PC-3 (cell line): ENCODE results near the gene SH3PXD2A. TPM values are rescaled to one million over a fixed set of nuclear protein-coding genes. Genes with fewer than 3 reads are reported as not detected.

ENCODE experiments used
- ATAC-seq: fragments of 200-7000 bp; cut with Tn5 transposase; 2 replicates; pipeline ENCODE4 v1.9.1; 2020; ENCODE audit warnings: mild to moderate bottlenecking, moderate library complexity
- BruUV-seq: library from RNA; stranded (reverse); fragments of 400-500 nt; replicated peaks from 2 replicates; lab custom pipeline; 2021; lab: Mats Ljungman, UMichigan
- CTCF ChIA-PET: fragments of 300-600 bp; sonication (Branson Sonifier 250); formaldehyde crosslinking; loops from one replicate; lab custom pipeline; 2022; ENCODE audit warnings: antibody characterized with exemption; lab: Charles Lee
- POLR2A ChIA-PET: fragments of 300-600 bp; sonication (Branson Sonifier 250); formaldehyde crosslinking; loops from one replicate; lab custom pipeline; 2022; ENCODE audit warnings: antibody characterized with exemption; ENCODE audit not compliant: unreplicated experiment; lab: Charles Lee
- DNase-seq: peaks from one replicate; pipeline ENCODE4 v3.0.0-alpha.2; 2015
- H2AFZ ChIP-seq: fragments of 300-600 bp; sonication (generic); 2 replicates; pipeline ENCODE4 v1.6.0; 2016; ENCODE audit warnings: antibody characterized with exemption, low read length
- H3F3A ChIP-seq: fragments of 300-600 bp; sonication (generic); one replicate; pipeline ENCODE4 v1.6.0; 2017; ENCODE audit warnings: antibody characterized with exemption, low read length, control low read depth, mild to moderate bottlenecking; ENCODE audit not compliant: unreplicated experiment
- H3K27ac ChIP-seq: fragments of 300-600 bp; sonication (generic); 2 replicates; pipeline ENCODE4 v1.5.1; 2016; ENCODE audit warnings: mild to moderate bottlenecking, low read length
- H3K27me3 ChIP-seq: fragments of 300-600 bp; sonication (generic); 2 replicates; pipeline ENCODE4 v1.6.1; 2016; ENCODE audit warnings: low read length, mixed read lengths
- H3K36me3 ChIP-seq: fragments of 300-600 bp; sonication (generic); 2 replicates; pipeline ENCODE4 v1.6.1; 2016; ENCODE audit warnings: low read depth, mixed run types, low read length, mixed read lengths
- H3K4me1 ChIP-seq: fragments of 300-600 bp; sonication (generic); 2 replicates; pipeline ENCODE4 v1.5.1; 2016; ENCODE audit warnings: low read length; ENCODE audit not compliant: insufficient read depth
- H3K4me2 ChIP-seq: fragments of 300-600 bp; sonication (generic); 2 replicates; pipeline ENCODE4 v1.6.0; 2016; ENCODE audit warnings: low read length
- H3K4me3 ChIP-seq: fragments of 300-600 bp; sonication (generic); 2 replicates; pipeline ENCODE4 v1.5.1; 2016; ENCODE audit warnings: mild to moderate bottlenecking, low read length, mixed read lengths
- H3K79me2 ChIP-seq: fragments of 300-600 bp; sonication (generic); 2 replicates; pipeline ENCODE4 v1.6.1; 2017; ENCODE audit warnings: low read length, mixed read lengths
- H3K9ac ChIP-seq: fragments of 300-600 bp; sonication (generic); 2 replicates; pipeline ENCODE4 v1.6.0; 2016; ENCODE audit warnings: mild to moderate bottlenecking, low read length
- H3K9me2 ChIP-seq: fragments of 300-600 bp; sonication (generic); replicated peaks from 2 replicates; pipeline ENCODE4 v1.6.1; 2016; ENCODE audit warnings: mixed run types, low read length, mixed read lengths
- H3K9me3 ChIP-seq: fragments of 300-600 bp; sonication (generic); 2 replicates; pipeline ENCODE4 v1.6.1; 2016; ENCODE audit warnings: low read length, mixed read lengths
- H4K20me1 ChIP-seq: fragments of 300-600 bp; sonication (generic); 2 replicates; pipeline ENCODE4 v1.6.1; 2016; ENCODE audit warnings: low read length, mixed read lengths
- EZH2 ChIP-seq: fragments of 300-600 bp; sonication (generic); IDR thresholded peaks from one replicate; pipeline ENCODE4 v1.6.1; 2017; ENCODE audit warnings: antibody characterized with exemption, mild to moderate bottlenecking, low read length; ENCODE audit not compliant: unreplicated experiment
- EZH2phosphoT487 ChIP-seq: fragments of 300-600 bp; sonication (generic); IDR thresholded peaks from 2 replicates; pipeline ENCODE4 v1.6.1; 2018; ENCODE audit warnings: mild to moderate bottlenecking, antibody characterized with exemption, low read length, borderline replicate concordance
- intact Hi-C: fragments of 100-400 bp; cut with micrococcal nuclease; formaldehyde crosslinking; loops from 2 replicates; pipeline ENCODE4 v1.9.0; 2023
- total RNA-seq: library from RNA; depleted of rRNA; stranded (reverse); fragments of >200 nt; gene quantifications from 2 replicates; pipeline ENCODE4 v1.2.3, GENCODE V29; 2014
- TF ChIP-seq, protein P1 (sequence below): fragments of 300-600 bp; sonication (generic); conservative IDR thresholded peaks from 2 replicates; pipeline ENCODE4 v1.5.1; 2017; ENCODE audit warnings: antibody characterized with exemption, low read depth, mild to moderate bottlenecking, low read length

SH3PXD2A gene
- total RNA-seq, 1 experiment from 2014 or later, result 3.4 TPM

DNA sequence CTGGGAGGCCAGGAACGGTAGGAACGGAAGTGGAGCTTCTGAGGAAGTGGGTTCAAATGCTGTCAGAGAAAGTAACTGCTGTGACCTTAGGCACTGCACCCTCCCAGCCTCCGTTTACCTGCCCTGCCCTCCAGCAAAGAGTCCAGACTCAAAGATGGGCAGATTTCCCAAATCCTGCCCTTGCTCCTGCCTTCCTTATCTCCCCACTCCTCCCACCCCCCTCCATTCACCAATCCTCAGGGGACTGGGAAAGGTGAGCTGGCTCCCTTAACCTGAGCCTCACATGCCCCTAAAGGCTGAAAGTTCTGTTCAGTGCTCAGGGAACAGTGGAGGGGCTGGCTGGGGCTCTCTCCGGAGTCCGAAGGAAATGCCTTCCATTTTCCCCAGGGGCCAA lies 161.6 kb downstream of the SH3PXD2A start:
- Histone ChIP-seq H4K20me1 (no peaks in the 10 kb centered on the region), H3K9me3 (no peaks in the 10 kb centered on the region), H3K36me3 (no peaks in the 10 kb centered on the region), H3K79me2 (no peaks in the 10 kb centered on the region), H3K9ac (no peak overlapping the region), H3K27ac (no peak overlapping the region), H3F3A (no peaks in the 10 kb centered on the region), H3K4me2 (no peak overlapping the region), H3K4me1 (peaks cover 19% of the 10 kb centered on the region), H3K4me3 (no peak overlapping the region), H3K9me2 (no peaks in the 10 kb centered on the region), H3K27me3 (no peaks in the 10 kb centered on the region), H2AFZ (no peak overlapping the region)
- POLR2A ChIA-PET, result no interaction called here
- ATAC-seq (no peak), DNase-seq (no peak)
- intact Hi-C loops, result no loop called here
- BruUV-seq, result no TSS peak
- CTCF ChIA-PET, result no interaction called here
- TF ChIP-seq, protein P1, sequence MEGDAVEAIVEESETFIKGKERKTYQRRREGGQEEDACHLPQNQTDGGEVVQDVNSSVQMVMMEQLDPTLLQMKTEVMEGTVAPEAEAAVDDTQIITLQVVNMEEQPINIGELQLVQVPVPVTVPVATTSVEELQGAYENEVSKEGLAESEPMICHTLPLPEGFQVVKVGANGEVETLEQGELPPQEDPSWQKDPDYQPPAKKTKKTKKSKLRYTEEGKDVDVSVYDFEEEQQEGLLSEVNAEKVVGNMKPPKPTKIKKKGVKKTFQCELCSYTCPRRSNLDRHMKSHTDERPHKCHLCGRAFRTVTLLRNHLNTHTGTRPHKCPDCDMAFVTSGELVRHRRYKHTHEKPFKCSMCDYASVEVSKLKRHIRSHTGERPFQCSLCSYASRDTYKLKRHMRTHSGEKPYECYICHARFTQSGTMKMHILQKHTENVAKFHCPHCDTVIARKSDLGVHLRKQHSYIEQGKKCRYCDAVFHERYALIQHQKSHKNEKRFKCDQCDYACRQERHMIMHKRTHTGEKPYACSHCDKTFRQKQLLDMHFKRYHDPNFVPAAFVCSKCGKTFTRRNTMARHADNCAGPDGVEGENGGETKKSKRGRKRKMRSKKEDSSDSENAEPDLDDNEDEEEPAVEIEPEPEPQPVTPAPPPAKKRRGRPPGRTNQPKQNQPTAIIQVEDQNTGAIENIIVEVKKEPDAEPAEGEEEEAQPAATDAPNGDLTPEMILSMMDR, result no peak
- no peak for TF ChIP-seq EZH2phosphoT487
- TF ChIP-seq EZH2, result no peak

DNA sequence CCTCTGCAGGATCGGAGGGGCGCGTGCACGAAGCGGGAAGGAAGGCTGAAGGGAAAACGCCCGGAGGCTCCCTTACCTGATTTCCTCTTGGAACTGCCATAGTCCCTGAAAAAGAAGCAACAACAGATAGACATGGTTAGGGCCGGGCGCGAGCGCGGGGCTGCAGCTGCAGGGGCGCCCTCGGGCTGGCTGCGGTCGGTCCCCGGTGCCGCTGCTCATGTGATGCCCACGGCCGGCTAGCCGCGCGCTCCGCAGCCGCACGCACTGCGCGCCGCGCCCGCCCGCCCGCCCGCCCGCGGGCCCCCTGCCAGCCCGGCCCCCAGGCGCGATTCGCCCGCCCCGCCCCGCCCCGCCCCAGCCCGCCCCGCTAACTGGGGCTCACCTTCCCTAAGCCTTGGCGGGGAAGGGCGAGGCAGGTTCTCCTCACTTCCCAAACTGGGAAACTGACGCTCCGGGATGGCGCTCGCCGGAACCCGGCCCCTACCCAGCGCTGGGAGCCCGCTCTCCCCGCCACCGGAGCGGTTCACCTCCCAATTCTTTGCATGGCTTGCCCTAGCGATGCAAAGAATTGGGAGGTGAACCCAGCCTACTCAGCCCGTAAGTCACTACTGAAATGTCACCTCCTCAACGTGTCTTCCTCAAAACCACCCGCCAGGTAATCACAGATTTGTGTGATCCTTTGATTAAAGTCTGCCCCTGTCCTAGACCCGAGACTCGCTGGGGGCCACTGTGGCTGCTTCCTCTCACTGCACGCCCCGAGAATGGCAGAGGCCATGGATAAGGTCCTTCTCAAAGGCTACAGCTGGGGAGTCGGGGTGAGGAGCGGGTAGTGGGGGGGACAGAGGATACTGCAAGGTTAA lies 162.2 kb downstream of the SH3PXD2A start:
- Histone ChIP-seq H3K27ac (no peak overlapping the region), H3K4me1 (peaks cover 19% of the 10 kb centered on the region), H3K27me3 (no peaks in the 10 kb centered on the region), H3K4me2 (0 out of 2 replicates have a peak overlapping the region, but pooled peaks have one; percentile 16), H3K79me2 (no peaks in the 10 kb centered on the region), H3K9ac (no peak overlapping the region), H3K9me3 (no peaks in the 10 kb centered on the region), H2AFZ (no peak overlapping the region), H3K4me3 (no peak overlapping the region), H3K9me2 (no peaks in the 10 kb centered on the region), H3K36me3 (no peaks in the 10 kb centered on the region), H4K20me1 (no peaks in the 10 kb centered on the region), H3F3A (no peaks in the 10 kb centered on the region)
- CTCF ChIA-PET, result no interaction called here
- no TSS peak for BruUV-seq
- POLR2A ChIA-PET, result no interaction called here
- intact Hi-C loops, result no loop called here
- ATAC-seq, result no peak
- TF ChIP-seq EZH2 (no peak), EZH2phosphoT487 (no peak)
- TF ChIP-seq, protein P1, result no peak
- no peak for DNase-seq

DNA sequence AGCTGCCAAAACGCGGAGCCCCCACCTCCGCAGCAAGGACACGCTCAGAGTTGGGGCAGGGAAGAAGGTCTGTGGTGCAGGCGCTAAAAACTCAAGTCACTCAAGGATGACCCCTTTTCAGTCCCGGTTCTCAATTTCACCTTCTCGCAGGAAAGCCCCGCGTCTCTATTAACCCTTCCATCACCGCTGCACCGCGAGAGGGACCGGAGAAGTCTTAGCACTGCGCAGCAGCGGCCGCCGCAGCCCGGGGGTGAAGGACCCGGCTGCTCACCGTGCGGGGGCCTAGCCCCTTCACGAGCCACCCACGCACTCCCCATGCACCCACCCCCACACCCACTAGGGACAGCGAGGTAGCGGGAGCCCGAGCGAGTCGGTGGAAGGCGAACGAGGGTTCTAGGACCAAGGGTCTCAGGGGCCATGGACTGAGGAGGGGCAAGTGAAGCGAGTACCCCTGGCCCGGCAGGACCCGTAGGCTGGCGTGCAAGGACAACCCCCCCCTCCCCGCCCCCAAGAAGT lies 162.9 kb downstream of the SH3PXD2A start:
- CTCF ChIA-PET, result no interaction called here
- Histone ChIP-seq H3K4me3 (no peak overlapping the region), H3K79me2 (no peaks in the 10 kb centered on the region), H3K4me2 (no peak overlapping the region), H2AFZ (no peak overlapping the region), H3K9me2 (no peaks in the 10 kb centered on the region), H3K36me3 (no peaks in the 10 kb centered on the region), H3K4me1 (peaks cover 19% of the 10 kb centered on the region), H3K9ac (no peak overlapping the region), H3K9me3 (no peaks in the 10 kb centered on the region), H3K27ac (no peak overlapping the region), H3F3A (no peaks in the 10 kb centered on the region), H4K20me1 (no peaks in the 10 kb centered on the region), H3K27me3 (no peaks in the 10 kb centered on the region)
- BruUV-seq, result no TSS peak
- POLR2A ChIA-PET, result no interaction called here
- ATAC-seq, result no peak
- intact Hi-C loops, result no loop called here
- TF ChIP-seq, protein P1, result no peak
- TF ChIP-seq EZH2phosphoT487 (no peak), EZH2 (no peak)
- DNase-seq, result no peak
